Upper lobe of right lung (tissue), 1 donor: Measurements from ENCODE around the gene TBCA. TPM values are rescaled to one million over a fixed set of nuclear protein-coding genes. Genes with fewer than 3 reads are reported as not detected.

Experiments used
- ATAC-seq: fragments of 200-7000 bp; cut with Tn5 transposase; one replicate; pipeline ENCODE4 v1.9.1; 2020; ENCODE audit warnings: mild to moderate bottlenecking, moderate library complexity
- DNase-seq: peaks from one replicate; pipeline ENCODE4 v3.0.0-alpha.2; 2020
- H3K27ac ChIP-seq: fragments of 200-600 bp; one replicate; pipeline ENCODE4 v1.8.0; 2022
- H3K27me3 ChIP-seq: fragments of 200-600 bp; one replicate; pipeline ENCODE4 v1.8.0; 2022; ENCODE audit warnings: mild to moderate bottlenecking
- H3K36me3 ChIP-seq: fragments of 200-600 bp; one replicate; pipeline ENCODE4 v1.8.0; 2022
- H3K4me1 ChIP-seq: fragments of 200-600 bp; one replicate; pipeline ENCODE4 v1.8.0; 2022
- H3K4me3 ChIP-seq: fragments of 200-600 bp; one replicate; pipeline ENCODE4 v1.8.0; 2022; ENCODE audit warnings: mild to moderate bottlenecking
- H3K9me3 ChIP-seq: fragments of 200-600 bp; one replicate; pipeline ENCODE4 v1.8.0; 2022
- CTCF ChIP-seq: fragments of 200-600 bp; IDR thresholded peaks from one replicate; pipeline ENCODE4 v1.8.0; 2022; ENCODE audit warnings: antibody characterized with exemption
- intact Hi-C: fragments of 100-400 bp; cut with DNase I; formaldehyde crosslinking; loops from one replicate; pipeline ENCODE4 v1.11.0; 2022
- total RNA-seq: library from RNA; stranded (reverse); fragmentation: NEBNext Ultra II Directional; extraction: Animal tissue kit (Norgen Biotek cat#: 25700); gene quantifications from one replicate; pipeline ENCODE4 v1.2.1, GENCODE V29; 2021
- donor health status: DM: no; HTN: yes; CAD: no; lungs with severe emphysema.

TBCA gene
- total RNA-seq, 1 donor from 2014 or later, result 120 TPM

GRCh38 chr5:77771452-77771851 lies 4.7 kb downstream of the TBCA start:
- DNase-seq (no peak), ATAC-seq (no peak)
- peaks cover 6% of the 10 kb centered on the region for H3K36me3 ChIP-seq
- no peak for TF ChIP-seq CTCF
- intact Hi-C loops, result no loop called here
- peaks cover 23% of the 10 kb centered on the region for H3K4me1 ChIP-seq
- H3K9me3 ChIP-seq, result no peaks in the 10 kb centered on the region
- no peak overlapping the region for H3K27ac ChIP-seq
- H3K4me3 ChIP-seq, result no peak overlapping the region
- H3K27me3 ChIP-seq, result no peaks in the 10 kb centered on the region

GRCh38 chr5:77770293-77771005 lies 5.7 kb downstream of the TBCA start:
- ATAC-seq (no peak), DNase-seq (no peak)
- no peak for TF ChIP-seq CTCF
- H3K9me3 ChIP-seq, result no peaks in the 10 kb centered on the region
- H3K36me3 ChIP-seq, result peaks cover 6% of the 10 kb centered on the region
- no peaks in the 10 kb centered on the region for H3K27me3 ChIP-seq
- peaks cover 23% of the 10 kb centered on the region for H3K4me1 ChIP-seq
- H3K27ac ChIP-seq, result no peak overlapping the region
- intact Hi-C loops, result no loop called here
- H3K4me3 ChIP-seq, result no peak overlapping the region

DNA sequence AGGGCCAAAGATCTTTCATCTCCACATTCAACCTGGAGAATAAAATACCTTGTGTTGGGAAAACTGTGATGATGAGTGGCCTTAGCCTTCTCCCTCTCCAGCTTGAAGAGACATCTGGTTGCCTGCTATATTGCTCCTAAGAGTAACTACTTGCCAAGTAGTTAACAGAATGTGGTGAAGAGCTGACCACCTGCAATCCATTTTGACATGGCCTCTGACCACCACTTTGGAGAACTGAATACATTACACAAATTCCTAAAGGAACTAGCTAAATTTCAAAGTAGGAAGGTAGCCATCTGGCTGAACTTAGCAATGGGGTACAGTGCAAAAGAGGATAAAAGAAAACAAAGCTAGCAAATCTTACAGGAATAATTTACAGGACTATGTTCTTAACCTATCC lies 7.2 kb downstream of the TBCA start:
- peaks cover 11% of the 10 kb centered on the region for H3K4me1 ChIP-seq
- DNase-seq, result no peak
- TF ChIP-seq CTCF, result no peak
- peaks cover 6% of the 10 kb centered on the region for H3K36me3 ChIP-seq
- intact Hi-C loops, result no loop called here
- no peaks in the 10 kb centered on the region for H3K9me3 ChIP-seq
- no peaks in the 10 kb centered on the region for H3K27me3 ChIP-seq
- H3K4me3 ChIP-seq, result no peak overlapping the region
- H3K27ac ChIP-seq, result no peak overlapping the region
- ATAC-seq, result no peak

DNA sequence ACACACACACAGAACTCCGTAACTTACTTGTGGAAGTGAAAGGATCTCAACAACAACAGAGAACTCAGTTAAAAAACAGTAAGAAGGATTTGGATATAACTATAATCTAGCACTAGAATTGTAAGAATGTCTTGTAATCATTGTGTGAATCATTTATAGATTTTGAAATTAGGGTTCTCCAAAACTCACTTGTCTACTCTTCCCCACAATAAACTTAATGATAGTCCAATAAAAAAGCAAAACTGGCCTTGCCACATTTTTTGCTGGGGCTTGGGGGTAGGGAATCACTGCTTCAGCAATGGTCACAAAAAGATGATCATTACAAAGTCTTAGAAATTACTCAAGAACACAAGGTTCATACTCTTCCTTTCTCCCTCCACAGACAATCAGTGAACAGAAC lies 8.8 kb downstream of the TBCA start:
- intact Hi-C loops, result no loop called here
- H3K4me3 ChIP-seq, result no peak overlapping the region
- ATAC-seq (no peak), DNase-seq (no peak)
- H3K27me3 ChIP-seq, result no peaks in the 10 kb centered on the region
- H3K27ac ChIP-seq, result no peak overlapping the region
- no peaks in the 10 kb centered on the region for H3K9me3 ChIP-seq
- H3K4me1 ChIP-seq, result no peaks in the 10 kb centered on the region
- H3K36me3 ChIP-seq, result peaks cover 6% of the 10 kb centered on the region
- no peak for TF ChIP-seq CTCF

GRCh38 chr5:77761606-77762005 lies 14.5 kb downstream of the TBCA start:
- DNase-seq (no peak), ATAC-seq (no peak)
- H3K4me1 ChIP-seq, result no peaks in the 10 kb centered on the region
- intact Hi-C loops, result no loop called here
- H3K27me3 ChIP-seq, result no peaks in the 10 kb centered on the region
- TF ChIP-seq CTCF, result no peak
- no peak overlapping the region for H3K27ac ChIP-seq
- no peaks in the 10 kb centered on the region for H3K36me3 ChIP-seq
- H3K9me3 ChIP-seq, result no peaks in the 10 kb centered on the region
- H3K4me3 ChIP-seq, result no peak overlapping the region
